ENCODE measurements around the gene TNN.
"Not testable (repeated sequence)": the region's sequence is repeated elsewhere in the genome, so short reads cannot be mapped to it uniquely, and the experiment has no call there.

TNN gene

DNA sequence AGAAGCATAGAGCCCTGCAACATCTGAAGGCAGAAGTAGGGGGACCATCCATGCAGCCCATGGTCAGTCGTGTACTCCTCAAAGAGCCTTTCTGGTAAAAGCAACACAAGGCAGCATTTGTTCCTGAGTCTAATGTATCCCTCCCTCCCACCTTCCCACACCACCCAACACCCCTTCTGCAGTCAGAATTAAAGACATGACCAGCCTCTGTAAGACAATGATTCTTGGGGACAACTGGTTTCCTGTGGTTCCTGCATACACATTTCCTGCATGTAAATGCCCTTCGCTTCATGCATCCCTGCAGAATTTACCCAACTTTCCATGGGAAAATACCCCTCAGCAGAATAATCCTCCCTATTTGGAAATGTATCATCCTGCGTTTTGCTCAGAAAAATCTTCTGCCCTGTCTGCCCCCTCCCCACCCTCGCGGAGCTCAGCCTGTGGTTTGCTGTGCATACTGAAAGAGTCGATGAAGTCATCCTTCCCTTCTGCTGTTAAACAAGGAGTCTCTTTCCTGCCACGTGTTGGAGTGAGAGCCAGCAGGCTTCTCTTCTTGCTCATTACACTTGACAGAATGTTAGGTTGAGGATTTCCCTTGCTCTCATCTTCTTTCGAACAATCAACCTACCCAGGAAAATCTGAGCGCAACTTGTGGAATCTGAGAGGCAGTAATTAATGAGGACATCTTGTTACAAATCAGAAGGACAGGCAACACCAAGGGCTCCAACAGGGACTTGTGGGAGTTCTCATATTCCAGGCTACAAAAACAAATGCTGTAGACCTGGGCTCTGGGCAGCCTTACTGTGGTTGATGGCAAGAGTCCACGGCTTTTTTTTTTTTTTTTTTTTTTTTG is 4.7 kb downstream of the TNN start:
- peak; percentile 14 to 20 for DNase-seq (ENCODE audit: low read depth in 2 of 2)

DNA sequence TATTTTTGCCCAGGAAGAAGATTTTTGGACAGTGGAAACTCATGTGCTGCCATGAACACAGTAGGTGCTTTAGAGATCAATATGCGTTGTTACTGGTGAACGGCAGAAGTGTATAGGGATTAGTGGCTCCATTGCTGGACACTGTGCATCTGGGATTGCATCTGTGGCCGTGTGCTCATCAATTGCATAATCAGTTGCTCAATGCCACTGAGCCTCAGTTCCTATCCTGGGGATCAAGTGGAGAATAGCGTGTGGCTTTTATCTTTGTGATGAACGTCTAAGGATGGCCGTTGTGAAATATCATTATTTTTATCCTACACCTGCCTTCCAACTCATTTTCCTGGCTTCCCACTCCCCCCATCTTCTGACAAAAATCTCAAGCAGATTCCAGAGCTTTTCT is 5.4 kb downstream of the TNN start:
- DNase-seq (ENCODE audit: low read depth in 2 of 2), result no peak

DNA sequence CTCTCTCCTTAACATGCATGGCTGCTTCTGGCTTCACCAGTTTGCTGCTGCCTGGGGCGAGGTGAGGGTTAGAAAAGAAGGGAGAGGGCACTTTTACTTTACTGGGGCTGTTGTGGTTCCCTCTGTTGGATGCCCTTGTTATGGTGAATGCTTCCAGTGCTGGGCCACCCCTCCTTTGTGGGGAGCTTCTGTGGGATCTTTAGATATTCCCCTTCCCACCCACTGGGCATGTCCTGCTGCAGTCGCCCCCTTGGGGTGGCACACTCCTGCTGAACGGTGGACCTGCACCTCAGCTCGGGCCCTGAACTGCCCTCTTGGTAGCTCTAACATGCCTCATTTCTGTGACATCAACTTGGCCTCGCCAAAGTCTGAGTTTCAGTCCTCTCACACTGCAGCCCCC is 6.0 kb downstream of the TNN start:
- DNase-seq (ENCODE audit: low read depth in 2 of 2), result no peak

DNA sequence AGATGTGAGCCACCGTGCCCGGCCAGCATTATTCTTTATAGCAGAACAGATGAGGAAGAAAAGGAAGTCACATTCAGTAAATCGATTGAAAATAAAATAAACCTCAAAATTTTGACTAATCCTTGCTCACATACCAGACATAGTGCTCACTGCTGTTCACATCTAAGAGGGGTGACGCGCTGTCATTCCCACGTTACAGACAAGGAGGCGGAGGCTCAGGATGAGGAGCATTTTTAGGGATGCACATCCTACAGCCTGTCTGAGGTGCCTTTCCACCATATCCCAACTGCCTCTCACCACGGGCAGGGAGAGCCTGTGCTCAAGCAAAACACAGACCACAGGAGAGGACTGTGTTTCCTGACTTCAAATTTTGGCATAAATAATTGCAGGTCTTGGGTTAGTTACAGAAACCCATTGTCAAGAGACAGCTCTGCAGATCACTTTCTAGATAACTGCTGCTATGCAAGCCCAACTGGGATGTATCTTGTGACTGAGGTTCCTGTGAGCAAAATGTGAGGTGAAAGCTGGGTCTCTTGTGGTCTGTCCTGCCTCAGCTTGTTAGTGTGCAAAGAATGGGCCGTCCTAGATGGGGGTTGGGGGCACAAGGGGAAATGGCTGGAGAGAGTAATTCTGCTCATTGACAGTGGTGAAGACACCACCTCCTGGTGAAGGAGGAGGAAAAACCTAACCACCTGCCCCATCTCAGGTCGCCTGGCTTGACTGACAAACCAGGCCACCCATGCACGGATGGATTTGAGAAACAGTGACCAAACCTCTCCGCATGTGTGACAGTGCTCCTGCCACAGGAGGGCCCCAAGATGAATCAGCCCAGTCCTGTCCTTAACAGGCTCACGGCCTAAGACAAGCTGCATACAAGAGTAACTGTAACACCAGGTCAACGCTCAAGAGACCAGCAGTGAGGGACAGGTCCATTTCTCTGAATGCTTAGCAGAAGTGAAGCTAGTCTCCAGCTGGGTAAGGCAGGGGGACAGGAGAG is 8.2 kb downstream of the TNN start:
- no peak for DNase-seq (ENCODE audit: low read depth in 2 of 2)

DNA sequence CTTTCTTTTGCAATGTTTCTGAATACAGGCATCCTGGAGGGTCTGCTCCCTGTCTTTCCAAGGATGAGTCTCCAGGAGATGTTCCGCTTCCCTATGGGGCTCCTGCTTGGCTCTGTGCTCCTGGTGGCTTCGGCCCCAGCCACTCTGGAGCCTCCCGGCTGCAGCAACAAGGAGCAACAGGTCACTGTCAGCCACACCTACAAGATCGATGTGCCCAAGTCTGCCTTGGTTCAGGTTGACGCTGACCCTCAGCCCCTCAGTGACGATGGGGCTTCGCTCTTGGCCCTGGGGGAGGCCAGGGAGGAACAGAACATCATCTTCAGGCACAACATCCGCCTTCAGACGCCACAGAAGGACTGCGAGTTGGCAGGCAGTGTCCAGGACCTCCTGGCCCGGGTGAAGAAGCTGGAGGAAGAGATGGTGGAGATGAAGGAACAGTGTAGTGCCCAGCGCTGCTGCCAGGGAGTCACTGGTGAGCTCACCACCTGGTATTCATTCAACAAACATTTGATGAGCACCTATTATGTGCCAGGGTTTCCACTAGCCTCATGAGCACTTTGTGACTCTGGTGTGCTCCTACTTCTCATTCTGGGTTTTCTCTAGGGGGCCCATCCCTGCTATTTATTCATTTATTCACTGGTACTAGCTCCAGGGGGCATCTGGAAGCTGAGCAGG is 9.9 kb downstream of the TNN start:
- DNase-seq (ENCODE audit: low read depth in 2 of 2), result no peak

DNA sequence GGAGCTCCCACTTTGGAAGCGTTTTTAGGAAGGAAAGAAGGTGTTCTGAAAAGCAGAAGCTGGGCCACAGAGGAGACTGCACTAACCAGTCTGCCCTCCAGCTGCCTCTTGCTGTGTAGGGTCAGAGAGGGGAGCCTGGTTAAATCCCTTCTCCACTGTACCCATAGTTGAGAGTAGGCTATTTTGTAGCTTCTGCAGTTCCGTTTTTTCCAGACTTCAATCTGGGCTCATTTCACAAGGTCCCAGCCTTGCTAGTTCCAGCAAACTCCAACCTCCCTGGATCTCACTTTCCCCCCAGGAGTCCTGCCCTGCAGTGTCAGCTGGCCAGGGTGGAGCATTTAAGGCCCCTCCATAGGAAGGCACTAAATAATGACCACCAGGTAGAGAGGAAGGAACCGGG is 11.0 kb downstream of the TNN start:
- DNase-seq (ENCODE audit: low read depth in 2 of 2), result no peak

DNA sequence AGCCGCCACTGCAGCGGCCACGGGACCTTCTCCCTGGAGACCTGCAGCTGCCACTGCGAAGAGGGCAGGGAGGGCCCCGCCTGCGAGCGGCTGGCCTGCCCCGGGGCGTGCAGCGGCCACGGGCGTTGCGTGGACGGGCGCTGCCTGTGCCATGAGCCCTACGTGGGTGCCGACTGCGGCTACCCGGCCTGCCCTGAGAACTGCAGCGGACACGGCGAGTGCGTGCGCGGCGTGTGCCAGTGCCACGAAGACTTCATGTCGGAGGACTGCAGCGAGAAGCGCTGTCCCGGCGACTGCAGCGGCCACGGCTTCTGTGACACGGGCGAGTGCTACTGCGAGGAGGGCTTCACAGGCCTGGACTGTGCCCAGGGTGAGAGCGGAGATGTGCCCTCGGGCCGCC is 11.7 kb downstream of the TNN start:
- DNase-seq (ENCODE audit: low read depth in 2 of 2), result no peak

DNA sequence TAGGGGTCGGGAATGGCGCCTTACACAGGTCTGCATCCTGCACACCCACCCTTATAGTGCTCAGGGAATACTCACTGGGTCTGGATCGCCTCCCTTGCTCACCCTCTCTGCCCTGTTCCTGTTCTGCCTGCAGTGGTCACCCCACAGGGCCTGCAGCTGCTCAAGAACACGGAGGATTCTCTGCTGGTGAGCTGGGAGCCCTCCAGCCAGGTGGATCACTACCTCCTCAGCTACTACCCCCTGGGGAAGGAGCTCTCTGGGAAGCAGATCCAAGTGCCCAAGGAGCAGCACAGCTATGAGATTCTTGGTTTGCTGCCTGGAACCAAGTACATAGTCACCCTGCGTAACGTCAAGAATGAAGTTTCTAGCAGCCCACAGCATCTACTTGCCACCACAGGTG is 12.4 kb downstream of the TNN start:
- no peak for DNase-seq (ENCODE audit: low read depth in 2 of 2)

DNA sequence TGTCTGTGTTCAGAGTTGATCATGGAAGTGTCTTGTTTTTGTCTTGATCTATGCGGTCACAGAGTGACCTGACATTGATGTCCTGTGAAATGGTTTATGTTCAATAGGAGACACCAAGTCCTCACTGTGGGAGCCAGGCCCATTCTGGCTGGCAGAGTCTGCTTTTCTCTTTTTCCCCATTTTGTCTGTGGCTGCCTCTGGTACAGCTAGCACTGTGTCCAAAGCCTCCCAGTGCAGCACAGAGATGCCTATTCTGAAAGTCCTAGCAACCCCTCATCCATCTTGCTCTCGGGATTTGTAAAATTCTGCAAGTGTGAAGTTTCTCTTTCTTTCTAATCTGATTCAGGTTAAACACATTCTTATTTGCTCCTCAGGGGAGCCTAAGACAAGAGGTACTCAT is 14.3 kb downstream of the TNN start:
- DNase-seq (ENCODE audit: low read depth in 2 of 2), result no peak

DNA sequence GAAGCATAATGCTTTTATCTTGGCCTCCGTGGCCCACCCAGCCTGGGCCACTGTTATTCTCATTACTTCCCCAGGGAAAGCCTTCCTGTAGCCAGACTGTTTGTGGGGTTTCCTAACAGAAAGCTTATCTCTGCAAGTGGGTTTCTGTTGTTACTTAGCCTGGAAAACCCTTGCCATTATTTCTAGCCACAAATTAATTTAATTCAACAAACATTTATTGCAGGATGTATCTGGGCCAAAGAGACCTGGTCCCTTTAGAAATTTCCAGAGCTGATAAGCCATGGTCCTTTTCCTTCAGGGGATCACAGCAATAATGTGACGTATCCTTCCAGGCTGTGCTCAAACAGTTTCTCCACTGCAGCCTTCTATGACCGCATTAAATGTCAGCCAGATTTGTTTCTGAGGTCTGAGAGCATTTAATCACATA is 20.9 kb downstream of the TNN start:
- DNase-seq (ENCODE audit: low read depth in 2 of 2), result no peak

DNA sequence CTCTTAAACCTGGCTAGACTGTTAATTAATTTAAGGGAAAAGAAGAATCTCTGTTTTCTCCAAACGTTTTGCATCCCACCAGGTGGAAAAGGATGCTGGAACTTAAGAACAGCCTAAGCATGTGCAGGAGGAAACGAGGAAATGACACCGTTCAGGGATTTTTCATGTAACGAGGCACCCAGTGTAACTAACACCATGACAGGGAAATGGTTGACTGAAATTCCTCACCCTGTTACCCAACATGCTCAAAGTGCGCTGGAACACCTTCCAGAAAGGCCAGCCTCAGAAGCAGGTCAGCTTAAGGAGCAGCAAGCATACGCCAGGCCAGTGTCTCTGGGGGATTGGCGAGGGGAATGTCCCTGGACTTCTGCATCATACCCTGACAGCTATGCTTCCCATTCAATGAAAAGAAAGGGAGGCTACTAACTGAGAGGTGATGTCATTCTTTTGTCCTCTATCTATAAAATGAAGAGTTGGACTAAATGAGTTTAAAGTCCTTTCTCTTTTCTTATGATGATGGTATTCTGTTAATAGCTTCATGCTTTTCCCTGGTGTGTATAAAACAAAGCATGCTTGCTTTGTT is 21.6 kb downstream of the TNN start:
- DNase-seq (ENCODE audit: low read depth in 2 of 2), result no peak

DNA sequence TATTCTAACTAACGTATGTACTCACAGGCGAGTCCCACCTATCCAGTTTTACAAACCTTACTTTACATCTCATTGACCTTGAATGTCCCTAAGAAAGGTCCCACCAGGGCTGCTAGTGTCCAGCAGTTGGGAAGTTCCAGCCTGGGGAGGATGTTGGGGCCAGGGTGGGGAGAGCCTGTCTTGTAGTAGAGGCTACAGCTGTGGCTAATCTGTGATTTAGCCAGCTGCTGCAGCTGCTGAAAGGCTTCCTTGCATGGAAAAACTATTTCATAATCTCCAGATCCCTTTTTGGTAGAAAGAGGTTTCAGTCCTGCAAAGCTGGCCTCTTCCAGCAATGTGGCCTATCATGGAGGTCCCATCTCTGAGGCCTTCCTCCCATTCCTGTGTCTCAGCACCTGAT is 23.1 kb downstream of the TNN start:
- DNase-seq (ENCODE audit: low read depth in 2 of 2), result no peak

DNA sequence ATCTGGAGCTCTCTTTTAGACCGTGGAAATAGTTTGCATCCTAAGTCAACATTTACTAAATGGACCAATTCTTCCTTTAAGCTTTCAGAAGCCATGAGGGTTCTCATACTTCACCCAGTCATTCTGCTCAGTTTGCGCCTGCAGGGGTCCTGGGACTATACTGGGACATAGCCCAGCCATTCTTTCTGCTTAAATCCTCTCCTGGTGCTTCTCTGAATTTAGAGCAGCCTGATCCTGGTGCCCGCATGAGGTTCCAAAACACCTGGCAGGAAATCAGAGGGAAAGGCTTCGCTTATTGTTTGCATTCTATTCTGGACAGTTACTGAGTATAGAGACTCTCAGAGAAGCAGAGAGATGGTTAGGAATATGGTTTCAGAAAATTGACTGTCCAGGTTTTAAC is 27.0 kb downstream of the TNN start:
- no peak for DNase-seq (ENCODE audit: low read depth in 2 of 2)

DNA sequence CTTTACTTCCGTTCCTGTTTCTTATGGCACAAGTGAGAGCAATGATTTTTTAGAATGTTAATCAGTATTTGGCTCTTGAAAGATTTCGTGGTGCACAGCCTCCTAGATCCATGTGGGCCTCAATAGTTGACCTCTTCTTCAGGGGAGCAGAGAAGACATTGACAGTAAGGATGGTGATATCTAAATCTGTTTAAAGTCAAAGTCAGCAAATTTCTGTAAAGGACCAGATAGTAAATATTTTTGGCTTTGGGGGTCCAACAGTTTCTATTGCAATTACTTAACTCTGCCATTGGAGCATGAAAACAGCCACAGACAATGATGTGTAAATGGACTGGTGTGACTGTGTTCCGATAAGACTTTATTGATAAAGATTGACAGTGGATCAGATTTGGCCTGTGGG is 27.4 kb downstream of the TNN start:
- no peak for DNase-seq (ENCODE audit: low read depth in 2 of 2)

DNA sequence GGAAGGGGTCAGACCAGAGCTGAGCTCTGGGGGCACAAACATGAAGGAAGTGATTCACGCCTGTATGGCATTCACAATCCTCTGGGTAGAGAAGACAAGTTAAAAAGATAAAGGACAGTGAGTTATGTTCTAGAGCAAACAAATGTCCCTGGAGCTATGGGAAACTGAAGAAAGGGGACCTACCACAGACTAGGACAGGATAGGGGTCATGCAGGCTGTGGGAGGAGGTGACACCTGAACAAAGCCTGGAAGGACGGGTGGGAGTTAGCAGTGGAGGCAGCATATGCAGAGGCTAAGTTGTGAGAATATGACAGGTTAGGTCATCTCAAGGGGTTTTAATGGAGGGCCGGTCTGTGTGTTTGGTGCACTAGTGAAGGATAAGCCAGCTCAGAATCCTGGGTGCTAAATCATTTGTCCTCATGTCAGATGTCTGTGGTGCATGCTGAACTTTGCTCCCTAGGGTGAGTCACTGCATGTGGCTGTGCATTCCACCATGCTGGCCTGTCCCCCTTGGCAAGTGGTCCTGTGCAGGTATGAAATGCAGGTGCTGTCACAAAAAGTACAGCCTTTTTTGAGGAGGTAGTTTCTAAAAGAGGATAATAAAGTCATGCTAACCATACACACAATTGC is 28.5 kb downstream of the TNN start:
- no peak for DNase-seq (ENCODE audit: low read depth in 2 of 2)

DNA sequence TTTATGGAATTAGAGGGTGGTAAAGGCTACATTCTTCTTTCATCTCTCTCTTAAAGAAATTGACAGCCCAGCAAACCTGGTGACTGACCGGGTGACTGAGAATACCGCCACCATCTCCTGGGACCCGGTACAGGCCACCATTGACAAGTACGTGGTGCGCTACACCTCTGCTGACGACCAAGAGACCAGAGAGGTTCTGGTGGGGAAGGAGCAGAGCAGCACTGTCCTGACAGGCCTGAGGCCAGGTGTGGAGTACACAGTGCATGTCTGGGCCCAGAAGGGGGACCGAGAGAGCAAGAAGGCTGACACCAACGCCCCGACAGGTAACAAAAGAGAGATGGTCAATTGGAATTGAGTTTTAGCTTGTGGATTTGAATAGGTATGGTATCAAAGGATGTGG is 29.7 kb downstream of the TNN start:
- no peak for DNase-seq (ENCODE audit: low read depth in 2 of 2)

DNA sequence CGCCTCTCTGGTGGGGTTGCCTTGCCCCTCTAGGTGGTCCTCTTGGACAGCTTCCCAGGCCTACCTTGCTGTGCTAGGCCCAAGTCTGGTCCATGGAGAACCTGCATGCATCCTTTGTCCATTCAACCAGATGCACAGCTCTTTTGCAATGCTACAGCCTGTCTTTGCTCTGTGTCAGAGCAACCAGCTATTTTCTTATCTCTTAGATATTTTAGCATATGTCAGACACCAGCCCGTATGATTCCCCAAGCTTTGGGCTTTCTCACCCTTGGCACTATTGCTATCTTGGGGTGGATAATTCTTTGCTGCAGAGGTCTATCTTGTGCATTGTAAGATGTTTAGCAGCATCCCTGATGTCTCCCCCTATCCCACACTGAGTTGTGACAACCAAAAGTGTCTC is 32.3 kb downstream of the TNN start:
- DNase-seq (ENCODE audit: low read depth in 2 of 2), result no peak

DNA sequence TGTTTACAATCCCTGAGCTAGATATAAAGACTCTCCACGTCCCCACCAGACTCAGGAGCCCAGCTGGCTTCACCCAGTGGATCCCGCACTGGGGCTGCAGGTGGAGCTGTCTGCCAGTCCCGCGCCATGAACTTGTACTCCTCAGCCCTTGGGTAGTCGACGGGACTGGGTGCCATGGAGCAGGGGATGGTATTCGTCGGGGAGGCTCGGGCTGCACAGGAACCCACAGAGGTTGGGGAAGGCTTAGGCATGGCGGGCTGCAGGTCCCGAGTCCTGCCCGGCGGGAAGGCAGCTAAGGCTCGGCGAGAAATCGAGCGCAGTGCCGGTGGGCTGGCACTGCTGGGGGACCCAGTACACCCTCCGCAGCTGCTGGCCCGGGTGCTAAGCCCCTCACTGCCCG is 34.5 kb downstream of the TNN start:
- not testable (repeated sequence) for DNase-seq (ENCODE audit: low read depth in 2 of 2)

DNA sequence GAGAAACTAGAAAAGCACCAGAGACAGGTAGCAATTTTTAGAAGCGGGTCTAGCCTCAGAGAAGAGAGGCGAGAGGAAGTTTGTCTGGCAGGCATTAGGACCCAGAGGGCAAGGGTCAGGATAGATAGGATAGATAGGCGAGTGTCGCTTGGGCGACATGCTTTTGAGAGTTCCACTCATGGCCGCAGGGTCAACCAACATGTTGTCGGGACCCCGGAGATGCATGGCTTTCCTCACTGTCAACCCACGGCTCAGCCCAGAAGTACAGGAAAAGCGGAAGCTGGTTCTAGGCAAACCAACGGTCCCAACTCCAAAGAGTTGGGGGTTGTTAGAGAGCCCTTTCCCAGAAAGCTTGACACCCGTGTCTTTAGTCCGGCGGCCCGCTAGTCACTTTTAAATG is 38.9 kb downstream of the TNN start:
- DNase-seq (ENCODE audit: low read depth in 2 of 2), result not testable (repeated sequence)

DNA sequence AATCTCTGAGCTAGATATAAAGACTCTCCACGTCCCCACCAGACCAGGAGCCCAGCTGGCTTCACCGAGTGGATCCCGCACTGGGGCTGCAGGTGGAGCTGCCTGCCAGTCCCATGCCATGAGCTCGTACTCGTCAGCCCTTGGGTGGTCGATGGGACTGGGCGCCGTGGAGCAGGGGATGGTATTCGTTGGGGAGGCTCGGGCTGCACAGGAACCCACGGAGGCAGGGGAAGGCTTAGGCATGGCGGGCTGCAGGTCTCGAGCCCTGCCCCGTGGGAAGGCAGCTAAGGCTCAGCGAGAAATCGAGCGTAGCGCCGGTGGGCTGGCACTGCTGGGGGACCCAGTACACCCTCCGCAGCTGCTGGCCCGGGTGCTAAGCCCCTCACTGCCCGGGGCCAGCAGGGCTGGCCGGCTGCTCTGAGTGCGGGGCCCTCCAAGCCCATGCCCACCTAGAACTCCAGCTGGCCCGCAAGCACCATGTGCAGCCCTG is 40.7 kb downstream of the TNN start:
- DNase-seq (ENCODE audit: low read depth in 2 of 2), result not testable (repeated sequence)

DNA sequence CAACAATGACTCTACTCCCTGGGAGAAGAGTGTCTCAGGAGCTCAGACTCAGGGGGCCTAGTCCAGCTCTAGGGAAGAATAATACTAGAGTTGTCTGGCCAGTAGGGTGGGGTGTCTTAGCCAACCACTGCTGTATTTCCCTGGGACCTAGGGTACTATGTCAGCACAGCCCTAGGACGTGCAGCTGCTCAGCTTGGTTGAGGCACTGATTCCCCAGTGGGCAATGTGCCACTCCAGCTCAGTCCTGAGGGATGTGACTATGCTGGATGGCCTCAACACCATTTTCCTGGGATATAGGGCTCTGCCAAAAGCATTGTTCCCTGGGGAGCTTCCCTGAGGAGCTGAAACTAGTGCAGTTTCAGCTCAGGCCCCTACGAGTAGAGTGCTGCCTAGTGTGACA is 47.4 kb downstream of the TNN start:
- DNase-seq (ENCODE audit: low read depth in 2 of 2), result no peak

All from stimulated activated CD4-positive, alpha-beta T cell treated with anti-CD3 and anti-CD28 coated beads, Interleukin-4, amount 100 ng/mL, for 48 hours (primary cell).